Loucy (cell line): ENCODE data around the gene FGD5.

Source experiments
- H2AFZ ChIP-seq: fragments of 200-600 bp; sonication (generic); 2 replicates; pipeline ENCODE4 v1.6.0; 2016; ENCODE audit warnings: antibody characterized with exemption, mild to moderate bottlenecking, low read length, moderate library complexity
- H3F3A ChIP-seq: fragments of 200-600 bp; 2 replicates; pipeline ENCODE4 v1.6.0; 2016; ENCODE audit warnings: antibody characterized with exemption, low read depth, mild to moderate bottlenecking
- H3K27me3 ChIP-seq: fragments of 200-600 bp; sonication (generic); 2 replicates; pipeline ENCODE4 v1.6.1; 2014; ENCODE audit warnings: low read length, mild to moderate bottlenecking; ENCODE audit not compliant: insufficient read depth, poor library complexity, severe bottlenecking
- H3K36me3 ChIP-seq: fragments of 200-600 bp; sonication (generic); 2 replicates; pipeline ENCODE4 v1.6.1; 2016; ENCODE audit warnings: low read length; ENCODE audit not compliant: insufficient read depth
- H3K4me1 ChIP-seq: fragments of 200-600 bp; sonication (generic); 2 replicates; pipeline ENCODE4 v1.5.1; 2014; ENCODE audit warnings: low read length, mild to moderate bottlenecking; ENCODE audit not compliant: insufficient read depth, poor library complexity, severe bottlenecking
- H3K4me2 ChIP-seq: fragments of 200-600 bp; sonication (generic); 2 replicates; pipeline ENCODE4 v1.6.0; 2014; ENCODE audit warnings: antibody characterized with exemption, low read length, low read depth, mild to moderate bottlenecking; ENCODE audit not compliant: poor library complexity, severe bottlenecking
- H3K4me3 ChIP-seq: fragments of 200-600 bp; sonication (generic); 2 replicates; pipeline ENCODE4 v1.5.1; 2014; ENCODE audit warnings: low read length, mild to moderate bottlenecking, mixed read lengths; ENCODE audit not compliant: poor library complexity, severe bottlenecking
- H3K79me2 ChIP-seq: fragments of 200-600 bp; sonication (generic); 2 replicates; pipeline ENCODE4 v1.6.1; 2014; ENCODE audit warnings: low read length; ENCODE audit not compliant: insufficient read depth
- H3K9ac ChIP-seq: fragments of 200-600 bp; sonication (generic); 2 replicates; pipeline ENCODE4 v1.6.0; 2014; ENCODE audit warnings: mild to moderate bottlenecking, low read depth, low read length, moderate library complexity; ENCODE audit not compliant: poor library complexity, severe bottlenecking
- H3K9me2 ChIP-seq: fragments of 200-600 bp; sonication (generic); replicated peaks from 2 replicates; pipeline ENCODE4 v1.6.1; 2016; ENCODE audit warnings: low read depth, low read length, mixed read lengths
- H3K9me3 ChIP-seq: fragments of 200-600 bp; sonication (generic); 2 replicates; pipeline ENCODE4 v1.6.1; 2014; ENCODE audit warnings: mild to moderate bottlenecking, antibody characterized with exemption, low read length, low read depth; ENCODE audit not compliant: insufficient read depth
- H4K20me1 ChIP-seq: fragments of 200-600 bp; sonication (generic); 2 replicates; pipeline ENCODE4 v1.6.0; 2014; ENCODE audit warnings: antibody characterized with exemption, low read length, mild to moderate bottlenecking; ENCODE audit not compliant: insufficient read depth, poor library complexity, severe bottlenecking
- CTCF ChIP-seq: fragments of 200-600 bp; sonication (generic); conservative IDR thresholded peaks from 2 replicates; pipeline ENCODE4 v1.5.1; 2014; ENCODE audit warnings: mild to moderate bottlenecking, antibody characterized with exemption, low read length
- EZH2phosphoT487 ChIP-seq: fragments of 200-600 bp; IDR thresholded peaks from 2 replicates; pipeline ENCODE4 v1.6.1; 2018; ENCODE audit warnings: antibody characterized with exemption, mild to moderate bottlenecking, moderate library complexity, borderline replicate concordance

The FGD5 gene

GRCh38 chr3:14890476-14890875 is 71.7 kb downstream of the FGD5 start:
- Histone ChIP-seq H3K4me1 (peaks cover 16% of the 10 kb centered on the region), H2AFZ (no peak overlapping the region), H3K9me3 (no peaks in the 10 kb centered on the region), H3K36me3 (no peaks in the 10 kb centered on the region), H4K20me1 (no peaks in the 10 kb centered on the region), H3K9me2 (no peaks in the 10 kb centered on the region), H3K4me3 (no peak overlapping the region), H3F3A (no peaks in the 10 kb centered on the region), H3K4me2 (no peak overlapping the region), H3K79me2 (no peaks in the 10 kb centered on the region), H3K9ac (no peak overlapping the region), H3K27me3 (no peaks in the 10 kb centered on the region)
- TF ChIP-seq CTCF: no peak
- TF ChIP-seq EZH2phosphoT487: no peak

- Histone ChIP-seq H3K9me2 (no peaks in the 10 kb centered on the region), H3K79me2 (no peaks in the 10 kb centered on the region), H3K9ac (no peak overlapping the region), H3K27me3 (no peaks in the 10 kb centered on the region), H2AFZ (peak overlapping the region; percentile 33; the same call in 1 of the 2 replicates), H3K36me3 (no peaks in the 10 kb centered on the region), H3K9me3 (no peaks in the 10 kb centered on the region), H3K4me3 (no peak overlapping the region), H3F3A (no peaks in the 10 kb centered on the region), H4K20me1 (no peaks in the 10 kb centered on the region), H3K4me1 (peaks cover 6% of the 10 kb centered on the region), H3K4me2 (no peak overlapping the region)
- no peak for TF ChIP-seq EZH2phosphoT487
- no peak for TF ChIP-seq CTCF
These were observed 72.7 kb downstream of the FGD5 start for GRCh38 chr3:14891135-14892132.

- no peaks in the 10 kb centered on the region for H4K20me1 ChIP-seq
- H3K9me2 ChIP-seq: no peaks in the 10 kb centered on the region
- H3K4me3 ChIP-seq: no peak overlapping the region
- no peaks in the 10 kb centered on the region for H3K27me3 ChIP-seq
- H2AFZ ChIP-seq: no peak overlapping the region
- H3K9me3 ChIP-seq: no peaks in the 10 kb centered on the region
- no peak overlapping the region for H3K9ac ChIP-seq
- H3F3A ChIP-seq: no peaks in the 10 kb centered on the region
- no peaks in the 10 kb centered on the region for H3K4me1 ChIP-seq
- no peak overlapping the region for H3K4me2 ChIP-seq
- TF ChIP-seq EZH2phosphoT487 (no peak), CTCF (no peak)
- no peaks in the 10 kb centered on the region for H3K36me3 ChIP-seq
- H3K79me2 ChIP-seq: no peaks in the 10 kb centered on the region
These were observed 73.5 kb downstream of the FGD5 start for GRCh38 chr3:14892226-14892625.
